Measurements from ENCODE around the gene SLC8A1.

The SLC8A1 gene

GRCh38 chr2:40179801-40180200, 272.1 kb downstream of the SLC8A1 start:
- no peaks in the 10 kb centered on the region for H3K27me3 ChIP-seq (ENCODE audit: control insufficient read depth in 1 of 2, insufficient read depth in 2 of 2, low read length in 2 of 2)
- no peak overlapping the region for H3K27ac ChIP-seq (ENCODE audit: low read depth, low read length)
- H3K4me1 ChIP-seq (ENCODE audit: insufficient read depth, low read length): no peaks in the 10 kb centered on the region
- H3K4me3 ChIP-seq (ENCODE audit: low read depth in 1 of 2, low read length in 2 of 2): no peak overlapping the region
- H3K9me3 ChIP-seq (ENCODE audit: low read length): no peaks in the 10 kb centered on the region
- no peaks in the 10 kb centered on the region for H3K36me3 ChIP-seq (ENCODE audit: insufficient read depth, low read length)
- H3K9ac ChIP-seq (ENCODE audit: low read length): no peak overlapping the region

- no peak overlapping the region for H3K27ac ChIP-seq (ENCODE audit: low read depth, low read length)
- no peaks in the 10 kb centered on the region for H3K36me3 ChIP-seq (ENCODE audit: insufficient read depth, low read length)
- no peak overlapping the region for H3K4me3 ChIP-seq (ENCODE audit: low read depth in 1 of 2, low read length in 2 of 2)
Measured at GRCh38 chr2:40178971-40179370, 272.9 kb downstream of the SLC8A1 start.

GRCh38 chr2:40178171-40178778, 273.6 kb downstream of the SLC8A1 start:
- Histone ChIP-seq H3K4me1 (ENCODE audit: insufficient read depth, low read length) (no peaks in the 10 kb centered on the region), H3K36me3 (ENCODE audit: insufficient read depth, low read length) (no peaks in the 10 kb centered on the region), H3K9me3 (ENCODE audit: low read length) (no peaks in the 10 kb centered on the region), H3K9ac (ENCODE audit: low read length) (no peak overlapping the region), H3K27me3 (ENCODE audit: control insufficient read depth in 1 of 2, insufficient read depth in 2 of 2, low read length in 2 of 2) (no peaks in the 10 kb centered on the region), H3K4me3 (ENCODE audit: low read depth in 1 of 2, low read length in 2 of 2) (no peak overlapping the region), H3K27ac (ENCODE audit: low read depth, low read length) (no peak overlapping the region)

More at GRCh38 chr2:40178971-40179370, 272.9 kb downstream of the SLC8A1 start:
- H3K9me3 ChIP-seq (ENCODE audit: low read length): no peaks in the 10 kb centered on the region
- H3K9ac ChIP-seq (ENCODE audit: low read length): no peak overlapping the region
- H3K4me1 ChIP-seq (ENCODE audit: insufficient read depth, low read length): no peaks in the 10 kb centered on the region
- H3K27me3 ChIP-seq (ENCODE audit: control insufficient read depth in 1 of 2, insufficient read depth in 2 of 2, low read length in 2 of 2): no peaks in the 10 kb centered on the region

- Histone ChIP-seq H3K27ac (ENCODE audit: low read depth, low read length) (no peak overlapping the region), H3K4me1 (ENCODE audit: insufficient read depth, low read length) (no peaks in the 10 kb centered on the region), H3K9me3 (ENCODE audit: low read length) (no peaks in the 10 kb centered on the region), H3K36me3 (ENCODE audit: insufficient read depth, low read length) (no peaks in the 10 kb centered on the region), H3K27me3 (ENCODE audit: control insufficient read depth in 1 of 2, insufficient read depth in 2 of 2, low read length in 2 of 2) (no peaks in the 10 kb centered on the region), H3K4me3 (ENCODE audit: low read depth in 1 of 2, low read length in 2 of 2) (no peak overlapping the region), H3K9ac (ENCODE audit: low read length) (no peak overlapping the region)
Measured at GRCh38 chr2:40177366-40177765, 274.5 kb downstream of the SLC8A1 start.

- no peaks in the 10 kb centered on the region for H3K4me1 ChIP-seq (ENCODE audit: insufficient read depth, low read length)
- no peaks in the 10 kb centered on the region for H3K27me3 ChIP-seq (ENCODE audit: control insufficient read depth in 1 of 2, insufficient read depth in 2 of 2, low read length in 2 of 2)
- no peak overlapping the region for H3K27ac ChIP-seq (ENCODE audit: low read depth, low read length)
- peaks cover 8% of the 10 kb centered on the region for H3K36me3 ChIP-seq (ENCODE audit: insufficient read depth, low read length)
- H3K9me3 ChIP-seq (ENCODE audit: low read length): no peaks in the 10 kb centered on the region
- no peak overlapping the region for H3K9ac ChIP-seq (ENCODE audit: low read length)
- H3K4me3 ChIP-seq (ENCODE audit: low read depth in 1 of 2, low read length in 2 of 2): no peak overlapping the region
Measured at GRCh38 chr2:40173276-40173675, 278.6 kb downstream of the SLC8A1 start.

- Histone ChIP-seq H3K4me1 (ENCODE audit: insufficient read depth, low read length) (peaks cover 22% of the 10 kb centered on the region), H3K4me3 (ENCODE audit: low read depth in 1 of 2, low read length in 2 of 2) (no peak overlapping the region), H3K36me3 (ENCODE audit: insufficient read depth, low read length) (peaks cover 8% of the 10 kb centered on the region), H3K27me3 (ENCODE audit: control insufficient read depth in 1 of 2, insufficient read depth in 2 of 2, low read length in 2 of 2) (no peaks in the 10 kb centered on the region), H3K27ac (ENCODE audit: low read depth, low read length) (no peak overlapping the region), H3K9me3 (ENCODE audit: low read length) (no peaks in the 10 kb centered on the region), H3K9ac (ENCODE audit: low read length) (no peak overlapping the region)
Measured at GRCh38 chr2:40169856-40170255, 282.0 kb downstream of the SLC8A1 start.

- Histone ChIP-seq H3K9ac (ENCODE audit: low read length) (no peak overlapping the region), H3K36me3 (ENCODE audit: insufficient read depth, low read length) (peaks cover 8% of the 10 kb centered on the region), H3K27ac (ENCODE audit: low read depth, low read length) (no peak overlapping the region), H3K4me3 (ENCODE audit: low read depth in 1 of 2, low read length in 2 of 2) (no peak overlapping the region), H3K4me1 (ENCODE audit: insufficient read depth, low read length) (peaks cover 27% of the 10 kb centered on the region), H3K27me3 (ENCODE audit: control insufficient read depth in 1 of 2, insufficient read depth in 2 of 2, low read length in 2 of 2) (no peaks in the 10 kb centered on the region), H3K9me3 (ENCODE audit: low read length) (no peaks in the 10 kb centered on the region)
Measured at GRCh38 chr2:40169430-40169829, 282.5 kb downstream of the SLC8A1 start.

GRCh38 chr2:40168546-40168945, 283.3 kb downstream of the SLC8A1 start:
- H3K9me3 ChIP-seq (ENCODE audit: low read length): no peaks in the 10 kb centered on the region
- peaks cover 27% of the 10 kb centered on the region for H3K4me1 ChIP-seq (ENCODE audit: insufficient read depth, low read length)
- H3K36me3 ChIP-seq (ENCODE audit: insufficient read depth, low read length): peaks cover 8% of the 10 kb centered on the region
- no peak overlapping the region for H3K9ac ChIP-seq (ENCODE audit: low read length)
- no peak overlapping the region for H3K27ac ChIP-seq (ENCODE audit: low read depth, low read length)
- H3K4me3 ChIP-seq (ENCODE audit: low read depth in 1 of 2, low read length in 2 of 2): no peak overlapping the region
- H3K27me3 ChIP-seq (ENCODE audit: control insufficient read depth in 1 of 2, insufficient read depth in 2 of 2, low read length in 2 of 2): no peaks in the 10 kb centered on the region

GRCh38 chr2:40168032-40168431, 283.9 kb downstream of the SLC8A1 start:
- H3K4me1 ChIP-seq (ENCODE audit: insufficient read depth, low read length): peaks cover 27% of the 10 kb centered on the region
- H3K36me3 ChIP-seq (ENCODE audit: insufficient read depth, low read length): peaks cover 13% of the 10 kb centered on the region
- H3K27me3 ChIP-seq (ENCODE audit: control insufficient read depth in 1 of 2, insufficient read depth in 2 of 2, low read length in 2 of 2): no peaks in the 10 kb centered on the region
- no peak overlapping the region for H3K4me3 ChIP-seq (ENCODE audit: low read depth in 1 of 2, low read length in 2 of 2)
- no peak overlapping the region for H3K27ac ChIP-seq (ENCODE audit: low read depth, low read length)
- no peak overlapping the region for H3K9ac ChIP-seq (ENCODE audit: low read length)
- no peaks in the 10 kb centered on the region for H3K9me3 ChIP-seq (ENCODE audit: low read length)

GRCh38 chr2:40166006-40166405, 285.9 kb downstream of the SLC8A1 start:
- H3K9ac ChIP-seq (ENCODE audit: low read length): no peak overlapping the region
- H3K9me3 ChIP-seq (ENCODE audit: low read length): no peaks in the 10 kb centered on the region
- no peak overlapping the region for H3K27ac ChIP-seq (ENCODE audit: low read depth, low read length)
- H3K36me3 ChIP-seq (ENCODE audit: insufficient read depth, low read length): peaks cover 32% of the 10 kb centered on the region
- no peak overlapping the region for H3K4me3 ChIP-seq (ENCODE audit: low read depth in 1 of 2, low read length in 2 of 2)
- no peaks in the 10 kb centered on the region for H3K27me3 ChIP-seq (ENCODE audit: control insufficient read depth in 1 of 2, insufficient read depth in 2 of 2, low read length in 2 of 2)
- H3K4me1 ChIP-seq (ENCODE audit: insufficient read depth, low read length): peaks cover 27% of the 10 kb centered on the region

- H3K4me3 ChIP-seq (ENCODE audit: low read depth in 1 of 2, low read length in 2 of 2): no peak overlapping the region
Measured at GRCh38 chr2:40165509-40165844, 286.4 kb downstream of the SLC8A1 start.

GRCh38 chr2:40164736-40165508, 287.0 kb downstream of the SLC8A1 start:
- no peaks in the 10 kb centered on the region for H3K9me3 ChIP-seq (ENCODE audit: low read length)
- no peaks in the 10 kb centered on the region for H3K27me3 ChIP-seq (ENCODE audit: control insufficient read depth in 1 of 2, insufficient read depth in 2 of 2, low read length in 2 of 2)
- H3K9ac ChIP-seq (ENCODE audit: low read length): no peak overlapping the region
- no peak overlapping the region for H3K4me3 ChIP-seq (ENCODE audit: low read depth in 1 of 2, low read length in 2 of 2)
- no peak overlapping the region for H3K27ac ChIP-seq (ENCODE audit: low read depth, low read length)
- H3K36me3 ChIP-seq (ENCODE audit: insufficient read depth, low read length): peaks cover 35% of the 10 kb centered on the region
- peaks cover 27% of the 10 kb centered on the region for H3K4me1 ChIP-seq (ENCODE audit: insufficient read depth, low read length)

More at GRCh38 chr2:40165509-40165844, 286.4 kb downstream of the SLC8A1 start:
- peaks cover 27% of the 10 kb centered on the region for H3K4me1 ChIP-seq (ENCODE audit: insufficient read depth, low read length)
- no peaks in the 10 kb centered on the region for H3K27me3 ChIP-seq (ENCODE audit: control insufficient read depth in 1 of 2, insufficient read depth in 2 of 2, low read length in 2 of 2)
- no peak overlapping the region for H3K9ac ChIP-seq (ENCODE audit: low read length)
- peaks cover 34% of the 10 kb centered on the region for H3K36me3 ChIP-seq (ENCODE audit: insufficient read depth, low read length)
- H3K9me3 ChIP-seq (ENCODE audit: low read length): no peaks in the 10 kb centered on the region
- H3K27ac ChIP-seq (ENCODE audit: low read depth, low read length): no peak overlapping the region

Measured in muscle layer of colon (tissue), 2 donors.